Stimulated activated CD4-positive, alpha-beta T cell treated with anti-CD3 and anti-CD28 coated beads, Interleukin-2, amount 100 ng/mL, for 4 hours (primary cell): ENCODE measurements around the gene TLR5.

Source experiments
- DNase-seq: peaks from one replicate; pipeline ENCODE4 v3.0.0-alpha.2; 2020; ENCODE audit warnings: low read depth

Gene TLR5

DNA sequence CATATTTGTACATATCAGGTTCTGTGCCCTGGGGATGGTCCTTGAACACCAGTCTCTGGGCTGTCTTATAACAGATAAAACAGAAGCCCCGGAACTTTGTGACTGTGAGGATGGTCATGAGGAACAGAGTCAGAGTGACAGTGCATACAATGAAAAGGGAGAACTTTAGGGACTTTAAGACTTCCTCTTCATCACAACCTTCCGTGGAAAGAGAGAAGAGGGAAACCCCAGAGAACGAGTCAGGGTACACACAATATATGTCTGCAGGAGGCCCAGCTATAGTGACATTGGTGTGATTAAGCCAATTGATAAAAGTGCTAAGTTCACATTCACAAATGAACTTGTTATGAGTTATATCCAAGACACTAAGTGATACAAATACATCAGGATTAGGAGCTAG, 32.1 kb downstream of the TLR5 start:
- no peak for DNase-seq

DNA sequence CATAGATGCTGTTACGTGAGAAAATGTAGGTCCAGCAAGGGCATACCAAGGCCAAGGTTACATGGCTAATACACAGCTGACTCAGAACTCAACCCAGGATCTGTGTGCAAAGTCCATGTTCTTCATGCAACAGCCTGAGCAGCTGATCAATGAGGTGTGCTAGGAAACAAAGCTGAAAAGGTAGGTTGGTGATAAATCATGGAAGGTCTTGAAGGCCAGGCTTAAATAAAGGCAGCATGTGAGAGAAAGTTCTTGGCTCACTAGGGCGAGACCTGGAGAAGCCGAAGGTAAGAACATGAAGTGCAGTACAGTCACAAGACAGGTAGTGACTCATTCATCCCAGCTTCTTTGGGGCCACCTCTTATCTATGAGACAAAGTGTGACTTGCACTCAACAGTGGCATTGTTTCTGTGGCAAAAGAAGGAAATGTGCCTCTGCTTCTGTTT, 33.4 kb downstream of the TLR5 start:
- no peak for DNase-seq

DNA sequence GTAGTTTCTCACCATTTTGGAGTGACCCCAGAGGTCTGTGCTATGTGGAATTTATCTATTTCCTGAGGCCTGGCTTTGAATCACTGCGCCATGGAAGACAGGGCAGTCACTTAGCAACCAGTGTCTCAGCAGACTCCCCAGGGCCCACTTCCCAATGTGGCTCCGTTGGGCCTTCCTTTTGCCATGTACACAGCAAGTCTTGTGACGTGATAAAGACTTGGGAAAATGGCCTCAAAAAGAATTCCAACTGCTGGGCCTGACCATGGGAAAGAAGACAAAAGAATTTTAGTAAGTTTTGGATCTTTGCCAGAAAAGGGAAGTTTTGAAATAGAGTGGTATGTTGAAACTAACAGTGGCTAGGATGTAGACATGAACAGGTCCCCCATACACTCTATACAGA, 36.2 kb downstream of the TLR5 start:
- DNase-seq, result no peak

DNA sequence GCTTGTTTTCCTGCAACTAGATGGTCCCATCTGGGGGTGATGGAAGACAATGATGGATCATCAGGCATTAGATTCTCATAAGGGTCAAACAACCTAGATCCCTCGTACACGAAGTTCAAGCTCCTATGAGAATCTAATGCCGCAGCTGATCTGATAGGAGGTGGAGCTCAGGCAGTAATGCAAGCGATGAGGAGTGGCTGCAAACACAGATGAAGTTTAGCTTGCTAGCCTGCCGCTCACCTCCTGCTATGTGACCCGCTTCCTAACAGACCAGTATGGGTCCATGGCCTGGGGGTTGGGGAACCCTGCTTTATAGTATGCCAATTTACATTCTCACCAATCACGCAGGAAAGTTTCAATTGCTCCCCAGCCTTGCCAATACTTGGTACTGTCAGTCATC, 37.5 kb downstream of the TLR5 start:
- DNase-seq, result no peak

DNA sequence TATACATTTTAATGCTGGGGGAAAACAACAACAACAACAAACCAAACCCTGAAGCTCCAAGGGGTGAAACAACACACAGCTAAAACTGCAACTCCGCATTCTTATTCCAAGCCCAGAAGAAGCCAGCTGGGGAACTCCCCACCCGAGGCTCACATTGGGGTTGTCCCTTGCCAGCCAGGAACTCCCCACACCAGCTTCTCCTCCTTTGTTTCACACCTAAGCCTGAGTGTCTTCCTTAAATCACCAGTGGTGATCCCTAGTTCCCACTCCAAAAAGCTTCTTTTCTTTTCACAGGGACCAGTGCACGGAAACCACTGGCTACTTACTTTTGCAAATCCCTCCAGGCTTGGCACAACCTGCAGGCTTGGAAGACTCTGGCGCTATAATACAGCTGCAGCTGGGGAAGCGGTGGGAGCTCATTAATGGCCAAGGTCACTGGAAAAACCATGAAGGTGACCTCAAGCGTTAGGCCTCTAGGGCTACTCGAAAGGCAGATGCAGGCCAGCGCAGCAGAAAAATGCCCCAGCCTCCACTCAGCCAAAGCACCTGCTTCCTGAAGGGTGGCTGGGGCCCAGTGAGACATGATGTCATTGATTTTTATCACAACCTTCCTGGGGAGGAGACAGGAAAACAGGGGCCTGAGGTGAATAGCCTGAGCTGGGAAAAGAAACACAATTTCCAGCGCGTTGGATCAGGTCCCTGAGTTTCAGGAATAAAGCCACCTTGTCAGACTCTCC, 40.1 kb downstream of the TLR5 start:
- DNase-seq, result no peak

DNA sequence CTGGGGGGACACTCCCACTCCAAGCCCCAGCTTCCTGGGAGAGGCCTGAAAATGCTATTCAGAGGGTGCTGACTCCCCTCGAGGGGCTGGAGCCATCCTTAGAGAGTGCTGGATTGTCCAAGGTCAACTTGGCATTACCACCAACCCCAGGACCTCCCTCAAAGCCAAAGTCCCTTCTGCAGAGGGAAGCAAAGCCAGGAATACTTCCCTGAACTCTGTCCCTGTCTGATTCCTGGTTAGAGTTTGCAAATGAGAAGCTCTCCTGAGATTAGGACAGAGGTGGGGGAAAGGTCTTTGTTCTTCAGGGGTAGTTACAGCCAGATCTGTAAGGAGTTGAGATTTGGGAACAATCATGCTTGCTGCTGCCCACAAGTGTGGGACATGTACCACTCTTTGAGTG, 45.3 kb downstream of the TLR5 start:
- no peak for DNase-seq

DNA sequence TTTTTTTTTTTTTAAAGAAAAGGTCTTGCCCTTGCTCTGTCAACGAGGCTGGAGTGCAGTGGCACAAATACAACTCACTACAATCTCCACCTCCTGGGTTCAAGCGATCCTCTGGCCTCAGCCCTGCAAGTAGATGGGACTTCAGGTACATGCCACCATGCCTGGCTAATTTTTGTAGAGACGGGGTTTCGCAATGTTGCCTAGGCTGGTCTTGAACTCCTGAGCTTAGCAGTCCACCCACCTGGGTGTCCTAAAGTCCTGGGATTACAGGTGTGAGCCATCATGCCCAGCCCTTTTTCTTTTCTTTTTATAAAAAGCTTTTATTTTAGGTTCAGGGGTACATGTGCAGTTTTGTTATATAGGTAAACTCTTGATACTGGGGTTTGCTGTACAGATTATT, 47.2 kb downstream of the TLR5 start:
- DNase-seq, result no peak

DNA sequence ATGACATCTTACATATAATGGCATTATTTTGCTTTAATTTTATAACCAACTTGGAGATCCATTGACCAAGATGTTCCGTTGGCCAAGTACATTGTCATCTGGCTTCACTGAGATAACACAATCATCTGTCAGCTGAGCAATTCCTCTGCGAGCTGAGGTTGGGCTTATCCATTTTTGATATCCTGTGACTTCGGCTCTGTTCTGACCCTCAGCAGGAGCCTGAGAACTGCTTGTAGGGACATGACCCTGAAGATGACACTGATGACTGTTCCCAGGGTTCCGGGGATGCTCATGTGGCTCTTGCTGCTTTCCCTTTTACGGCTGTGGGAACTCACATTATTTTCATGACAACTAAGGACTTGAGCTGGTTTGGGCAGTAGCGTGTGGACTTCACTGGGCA, 51.2 kb downstream of the TLR5 start:
- DNase-seq, result no peak

DNA sequence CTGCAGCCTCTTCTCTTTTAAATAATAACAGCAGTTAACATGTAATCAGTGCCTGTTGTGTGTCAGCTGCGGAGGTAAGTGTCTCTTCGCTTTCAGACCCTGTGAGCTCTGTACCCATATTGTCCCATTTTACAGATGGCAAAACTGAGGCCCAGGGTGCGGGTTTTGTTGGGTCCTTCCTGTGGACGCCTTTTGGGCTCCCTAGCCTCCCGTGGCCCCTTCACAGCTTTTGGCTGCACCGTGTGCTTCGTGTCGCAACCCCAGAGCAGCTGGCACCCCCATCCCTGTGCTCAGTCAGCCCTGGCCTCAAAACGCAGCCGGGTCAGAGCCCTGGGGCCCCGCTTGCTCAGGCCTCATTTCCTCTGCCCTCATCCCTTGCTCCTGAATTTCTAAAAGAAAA, 53.8 kb downstream of the TLR5 start:
- DNase-seq, result no peak

DNA sequence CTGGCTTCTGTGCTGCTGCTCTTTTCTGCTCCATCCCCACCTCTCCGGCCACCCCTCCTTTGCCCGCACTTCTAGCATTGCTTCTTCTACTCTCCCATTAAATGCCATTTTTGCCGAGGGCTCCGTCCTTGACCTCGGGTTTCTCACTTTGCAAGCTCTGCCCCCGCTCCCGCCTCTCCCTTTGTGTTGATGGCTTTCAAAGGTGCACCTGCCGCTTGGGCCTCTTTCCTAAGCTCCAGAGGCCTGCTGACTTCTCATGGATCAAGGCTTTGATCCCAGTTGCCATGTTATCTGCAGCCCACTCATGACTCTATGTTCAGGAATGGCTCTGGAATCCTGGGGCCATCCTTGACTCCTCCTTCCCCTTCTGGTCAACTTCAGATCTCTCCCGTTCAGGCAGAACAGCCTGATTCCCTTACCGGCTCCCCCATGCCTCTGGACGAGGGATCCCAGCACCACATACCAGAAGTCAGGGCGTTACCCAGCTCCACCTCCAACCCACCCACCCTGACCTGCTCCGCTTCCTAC, 54.3 kb downstream of the TLR5 start:
- DNase-seq, result no peak

DNA sequence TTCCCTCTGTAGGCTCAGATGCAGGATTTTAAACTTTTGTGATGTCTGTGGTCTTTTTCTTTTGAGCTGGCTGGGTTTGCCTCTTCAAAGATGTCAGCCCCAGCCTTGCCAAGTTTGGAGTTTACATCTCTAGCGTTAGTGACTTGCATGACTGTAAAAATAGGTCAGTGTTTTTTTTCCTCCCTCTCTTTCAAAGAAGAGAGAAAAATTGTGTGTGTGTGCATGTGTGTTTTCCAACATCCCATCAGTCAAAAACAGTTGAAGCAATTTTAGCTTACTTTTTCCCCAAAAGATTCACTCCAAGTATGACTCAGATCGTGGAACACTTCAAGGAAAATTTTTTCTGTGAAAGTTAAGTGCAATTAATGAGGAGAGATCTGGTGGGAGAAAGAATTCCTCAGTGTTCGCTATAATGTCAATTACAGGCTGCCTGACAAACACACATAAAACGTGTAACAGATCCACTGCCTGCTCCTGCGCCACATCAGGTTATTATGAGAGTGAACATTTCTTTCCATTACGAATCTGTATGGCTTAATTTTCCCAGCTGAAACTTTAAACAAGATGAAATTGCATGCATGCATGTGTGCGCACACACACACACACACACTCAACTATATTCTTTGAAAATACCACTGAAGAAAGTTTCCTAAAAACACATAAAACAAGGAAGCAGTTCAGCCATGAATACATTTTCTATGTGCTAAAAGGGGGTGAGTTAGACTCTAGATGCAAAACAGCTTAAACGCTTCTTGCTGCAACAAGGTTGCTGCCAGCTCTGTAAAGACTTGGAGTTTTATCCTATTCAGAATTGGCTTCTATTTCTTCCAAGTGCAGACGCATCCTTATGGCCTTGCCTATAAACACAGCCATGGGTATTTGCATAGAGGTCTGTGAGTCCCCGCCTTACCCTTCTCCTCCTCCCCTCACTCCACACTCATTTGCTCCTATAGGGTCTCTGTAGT, 55.5 kb downstream of the TLR5 start:
- no peak for DNase-seq

DNA sequence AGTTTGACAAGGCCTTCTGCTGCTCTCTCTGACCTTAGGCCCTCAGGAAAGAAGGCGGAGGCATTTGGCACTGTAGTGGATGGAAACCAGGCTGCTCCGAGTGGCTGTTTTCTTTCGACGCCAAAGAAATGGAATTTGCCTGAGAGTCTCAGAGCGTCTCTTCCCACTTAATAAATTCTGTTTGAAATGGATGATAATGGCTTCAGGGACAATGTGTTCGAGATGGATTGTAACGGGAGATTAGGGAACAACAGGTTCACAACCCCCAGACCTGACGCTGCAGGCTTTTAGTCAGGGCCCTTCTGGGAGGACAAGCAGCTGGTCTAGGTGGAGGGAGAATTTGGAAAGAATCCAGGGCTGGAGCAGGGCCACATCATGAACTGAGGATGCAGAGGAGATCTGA, 58.6 kb downstream of the TLR5 start:
- DNase-seq, result no peak

DNA sequence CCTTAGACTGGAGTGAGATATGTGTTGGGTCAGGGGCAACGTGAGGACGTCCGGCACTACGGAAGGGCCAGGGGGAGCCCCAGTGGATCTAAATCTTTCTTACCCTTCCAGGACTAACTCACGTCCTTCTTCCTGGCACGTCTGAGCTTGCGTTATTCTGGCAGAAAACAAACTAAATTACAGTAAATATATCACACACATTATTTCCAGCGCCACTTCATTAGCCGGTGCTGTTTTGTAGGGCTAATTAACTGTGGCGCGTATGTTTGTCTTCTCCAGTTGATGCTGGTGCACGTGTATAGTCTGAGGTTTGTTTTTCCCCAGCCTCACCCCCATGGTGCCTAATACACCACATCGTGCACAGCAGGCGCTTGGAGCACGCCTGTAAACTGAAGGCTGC, 59.2 kb downstream of the TLR5 start:
- DNase-seq, result no peak

DNA sequence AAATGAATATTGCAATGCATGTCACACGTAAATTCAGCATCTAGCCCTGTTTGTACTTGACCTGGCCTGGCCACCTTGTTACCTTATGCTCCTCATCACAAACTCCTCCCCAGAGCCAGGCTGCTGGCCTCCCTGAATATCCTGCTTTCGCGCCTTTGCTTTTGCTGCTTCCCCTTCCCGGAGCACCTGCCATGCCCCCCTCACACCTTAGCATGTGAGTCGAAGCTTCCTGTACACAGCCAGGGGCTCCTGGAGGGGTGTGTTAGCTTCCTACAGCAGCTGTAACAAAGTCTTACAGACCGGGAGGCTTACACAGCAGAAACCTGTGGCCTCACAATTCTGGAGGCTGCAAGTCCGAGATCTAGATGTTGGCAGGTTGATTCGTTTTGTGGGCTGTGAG, 60.1 kb downstream of the TLR5 start:
- no peak for DNase-seq

DNA sequence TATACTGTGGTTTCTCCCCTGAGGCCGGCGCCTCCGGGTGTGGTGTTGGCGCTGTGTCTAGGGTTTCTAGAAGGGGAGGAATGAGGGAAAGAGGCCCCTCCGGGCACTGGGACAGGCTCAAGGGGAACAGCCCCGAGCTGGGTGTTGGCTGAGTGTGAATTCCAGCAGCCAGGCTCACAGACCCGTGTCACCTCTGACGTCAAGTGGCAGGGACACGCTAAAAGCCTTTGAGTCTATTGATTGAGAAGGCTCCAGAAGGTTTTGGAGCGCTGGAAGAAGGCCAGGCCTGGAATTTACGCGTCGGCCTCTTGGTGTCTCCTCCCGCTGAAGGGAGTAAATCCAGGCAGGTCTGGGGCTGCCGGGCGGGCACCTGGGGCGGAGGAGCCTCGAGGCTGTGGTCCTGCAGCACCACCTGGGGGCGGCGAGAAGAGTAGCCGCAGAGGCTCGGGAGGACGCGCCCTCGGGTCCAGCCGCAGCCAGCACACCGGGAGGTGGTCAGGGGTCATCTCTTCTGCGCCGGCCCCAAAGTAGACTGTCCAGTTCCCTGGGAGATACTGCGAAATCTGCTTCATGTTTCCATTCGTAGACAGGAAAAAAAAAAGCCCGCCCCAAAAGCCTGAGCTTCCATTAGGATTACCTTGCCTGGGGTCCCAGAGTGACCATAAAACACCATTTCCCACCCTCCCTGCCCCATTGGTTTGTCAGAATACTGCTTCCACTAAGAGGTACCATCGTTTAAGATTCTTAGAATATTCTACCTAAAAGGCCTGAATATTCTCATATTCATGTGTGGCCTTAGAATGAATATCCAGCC, 61.7 kb downstream of the TLR5 start:
- DNase-seq, result peak; percentile 63

DNA sequence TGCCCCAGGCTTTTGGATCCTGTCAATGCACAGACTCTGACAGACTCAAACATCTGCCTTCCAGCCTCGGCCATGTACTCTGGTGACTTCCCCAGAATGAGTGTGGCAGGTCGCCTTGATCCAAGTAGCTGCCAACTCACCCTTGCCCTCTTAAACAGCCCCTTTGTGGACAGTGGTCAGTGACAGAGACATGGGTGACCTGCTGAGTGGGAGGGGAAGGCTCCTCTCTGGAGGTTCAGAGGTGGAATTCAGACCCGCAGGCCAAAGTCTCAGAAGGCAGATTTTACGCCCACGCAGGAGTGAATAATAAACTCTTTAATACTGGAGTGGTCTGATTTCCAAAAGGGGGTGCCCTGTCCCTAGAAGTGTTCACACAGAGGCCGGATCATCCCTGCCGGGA, 63.5 kb downstream of the TLR5 start:
- DNase-seq, result no peak

DNA sequence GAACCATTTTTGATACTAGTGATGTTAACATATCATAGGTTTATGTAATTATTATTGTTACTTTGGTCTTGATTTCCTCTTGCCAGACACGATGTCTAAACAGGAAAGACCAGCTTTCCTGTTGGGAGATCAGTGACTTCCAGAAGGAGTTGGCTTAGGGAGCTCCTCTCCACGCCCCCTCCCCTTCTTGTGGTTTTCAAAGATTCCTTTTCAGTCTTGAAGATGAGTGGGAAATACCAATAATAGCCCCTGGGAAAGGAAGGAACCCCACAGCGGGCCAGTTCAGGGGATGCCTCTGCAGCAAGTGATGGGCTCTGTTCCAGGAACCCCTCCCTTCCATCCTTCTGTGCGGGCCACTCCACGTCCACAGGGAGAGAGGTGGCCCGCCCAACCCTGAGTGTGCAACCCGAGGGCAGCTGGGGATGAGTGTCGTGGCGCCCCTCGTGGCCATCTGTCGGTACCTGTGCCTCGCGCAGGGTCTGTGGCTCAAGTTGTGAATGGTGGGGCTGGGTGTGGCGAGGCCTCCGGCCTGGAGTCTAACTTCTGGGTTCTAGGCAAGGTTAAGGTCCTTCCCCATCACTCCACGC, 65.7 kb downstream of the TLR5 start:
- no peak for DNase-seq

DNA sequence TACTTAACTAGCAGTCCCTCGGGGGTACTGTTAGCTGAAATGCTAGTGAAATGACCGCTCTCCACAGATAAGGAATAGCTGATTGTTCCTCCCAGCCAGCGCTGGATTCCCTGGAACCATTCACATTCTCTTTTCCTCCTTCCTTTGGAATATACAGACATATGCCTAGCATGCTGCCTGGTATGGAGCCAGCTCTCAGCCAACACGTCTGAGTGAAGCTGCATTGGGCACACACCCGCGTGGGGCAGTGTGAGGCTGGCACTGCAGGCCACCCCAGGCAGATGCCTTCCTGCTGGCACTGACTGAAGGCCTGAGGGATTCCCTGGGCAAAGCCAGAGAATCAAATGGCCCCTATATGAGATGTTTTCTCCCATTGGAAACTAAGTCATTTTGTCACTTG, 66.7 kb downstream of the TLR5 start:
- DNase-seq, result no peak

DNA sequence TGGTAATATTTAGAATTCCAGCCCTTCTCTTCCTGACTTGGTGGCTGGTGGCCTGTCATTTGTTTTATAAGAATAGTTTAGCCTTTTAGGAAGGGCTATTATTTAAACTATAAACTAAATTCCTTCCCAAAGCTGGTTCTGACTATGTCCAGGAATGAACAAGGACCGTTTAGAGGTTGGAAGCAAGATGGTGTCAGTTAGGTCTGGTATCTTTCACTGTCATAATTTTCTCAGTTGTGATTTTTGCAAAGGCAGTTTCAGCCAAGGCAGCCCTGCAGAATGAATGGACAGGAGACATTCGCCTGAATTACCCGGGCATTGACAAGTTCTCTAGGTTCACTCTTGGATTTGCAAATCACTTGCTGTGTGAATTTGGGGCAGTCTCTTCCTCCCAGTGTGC, 67.2 kb downstream of the TLR5 start:
- no peak for DNase-seq

DNA sequence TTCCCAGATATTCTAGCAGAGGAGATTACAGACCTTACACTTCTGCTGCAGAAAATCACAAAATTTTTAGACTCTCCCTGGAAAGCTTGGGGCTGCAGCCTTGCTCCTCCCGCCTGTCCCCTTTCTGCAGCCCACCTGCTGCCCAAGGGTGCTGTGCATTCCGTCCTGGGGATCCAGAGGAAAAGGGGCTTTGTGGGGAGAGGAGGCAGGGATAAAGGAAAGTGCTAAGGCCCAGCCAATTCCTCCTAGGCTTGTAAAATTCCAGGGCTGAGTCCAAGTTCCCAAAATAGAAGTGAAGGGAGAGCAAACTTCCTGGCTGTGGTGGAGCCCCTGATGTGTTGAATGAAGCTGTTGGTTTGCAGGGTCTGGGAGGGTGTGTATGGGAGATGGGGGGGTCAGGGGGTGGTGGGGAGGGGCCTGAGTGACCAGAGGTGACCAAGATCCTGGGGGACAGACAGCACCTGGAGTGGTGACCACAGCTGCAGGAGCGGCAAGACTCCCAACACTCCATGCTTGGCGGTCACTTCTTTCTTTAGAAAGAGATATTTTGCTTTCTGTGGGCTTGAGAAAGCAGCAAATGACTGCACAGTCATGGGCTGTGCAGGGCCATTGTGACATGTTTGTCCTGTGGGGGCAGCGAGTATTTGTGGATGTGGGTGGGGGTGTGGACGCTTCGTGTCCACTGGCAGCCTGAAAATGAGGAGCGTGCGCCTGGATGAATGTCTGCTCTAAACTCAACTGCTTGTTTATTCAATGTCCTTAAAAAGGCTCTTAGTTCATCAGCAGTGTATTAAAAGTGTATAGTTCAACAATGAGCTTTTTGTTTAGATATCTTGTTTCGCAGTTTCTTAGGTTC, 68.4 kb downstream of the TLR5 start:
- no peak for DNase-seq
